ENCODE data around the gene KCNIP3. TPM values are rescaled to one million over a fixed set of nuclear protein-coding genes. Genes with fewer than 3 reads are reported as not detected.

The KCNIP3 gene
- total RNA-seq, 2 donors from 2014 or later = 12.5 to 22.1 TPM

- Histone ChIP-seq H3K4me3 (no peak overlapping the region), H3K9me3 (no peaks in the 10 kb centered on the region), H3K36me3 (no peaks in the 10 kb centered on the region), H3K27ac (no peak overlapping the region), H3K4me1 (ENCODE audit: control insufficient read depth in 1 of 2, low read depth in 2 of 2) (no peaks in the 10 kb centered on the region), H3K27me3 (replicated peaks; ENCODE audit: insufficient read depth) (no peaks in the 10 kb centered on the region)
- DNase-seq (ENCODE audit: low spot score) (no peak), ATAC-seq (ENCODE audit: insufficient number of reproducible peaks, low FRiP score, low read depth) (no peak)
- TF ChIP-seq, protein P1, sequence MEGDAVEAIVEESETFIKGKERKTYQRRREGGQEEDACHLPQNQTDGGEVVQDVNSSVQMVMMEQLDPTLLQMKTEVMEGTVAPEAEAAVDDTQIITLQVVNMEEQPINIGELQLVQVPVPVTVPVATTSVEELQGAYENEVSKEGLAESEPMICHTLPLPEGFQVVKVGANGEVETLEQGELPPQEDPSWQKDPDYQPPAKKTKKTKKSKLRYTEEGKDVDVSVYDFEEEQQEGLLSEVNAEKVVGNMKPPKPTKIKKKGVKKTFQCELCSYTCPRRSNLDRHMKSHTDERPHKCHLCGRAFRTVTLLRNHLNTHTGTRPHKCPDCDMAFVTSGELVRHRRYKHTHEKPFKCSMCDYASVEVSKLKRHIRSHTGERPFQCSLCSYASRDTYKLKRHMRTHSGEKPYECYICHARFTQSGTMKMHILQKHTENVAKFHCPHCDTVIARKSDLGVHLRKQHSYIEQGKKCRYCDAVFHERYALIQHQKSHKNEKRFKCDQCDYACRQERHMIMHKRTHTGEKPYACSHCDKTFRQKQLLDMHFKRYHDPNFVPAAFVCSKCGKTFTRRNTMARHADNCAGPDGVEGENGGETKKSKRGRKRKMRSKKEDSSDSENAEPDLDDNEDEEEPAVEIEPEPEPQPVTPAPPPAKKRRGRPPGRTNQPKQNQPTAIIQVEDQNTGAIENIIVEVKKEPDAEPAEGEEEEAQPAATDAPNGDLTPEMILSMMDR (IDR thresholded peaks at IDR 0.05) = no peak
These were observed 26.4 kb downstream of the KCNIP3 start for GRCh38 chr2:95323347-95324155.

DNA sequence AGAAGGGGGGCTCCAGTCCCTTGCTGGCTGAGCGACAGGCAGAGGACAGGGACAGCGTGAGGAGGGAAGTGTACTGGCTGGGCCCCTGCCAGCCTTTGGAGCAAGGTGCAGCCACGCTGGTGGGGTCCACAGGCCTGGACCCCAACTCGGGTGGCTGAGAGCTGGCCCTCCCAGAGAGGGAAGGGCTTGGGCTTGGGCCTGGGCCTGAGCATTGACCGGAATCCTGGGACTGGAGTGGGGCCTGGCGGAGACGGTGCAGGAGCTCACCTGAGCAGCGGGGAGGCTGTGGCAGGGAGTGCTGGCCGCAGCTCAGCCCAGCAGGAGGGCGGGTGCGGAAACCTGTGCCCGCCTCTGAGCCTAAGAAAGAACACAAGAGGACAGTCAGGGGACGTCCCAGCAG, 27.9 kb downstream of the KCNIP3 start:
- TF ChIP-seq, protein P1 (IDR thresholded peaks at IDR 0.05) = no peak
- Histone ChIP-seq H3K27ac (no peak overlapping the region), H3K9me3 (no peaks in the 10 kb centered on the region), H3K4me1 (ENCODE audit: control insufficient read depth in 1 of 2, low read depth in 2 of 2) (no peaks in the 10 kb centered on the region), H3K36me3 (no peaks in the 10 kb centered on the region), H3K4me3 (no peak overlapping the region), H3K27me3 (replicated peaks; ENCODE audit: insufficient read depth) (no peaks in the 10 kb centered on the region)
- DNase-seq (ENCODE audit: low spot score) = no peak
- ATAC-seq (ENCODE audit: insufficient number of reproducible peaks, low FRiP score, low read depth) = no peak

DNA sequence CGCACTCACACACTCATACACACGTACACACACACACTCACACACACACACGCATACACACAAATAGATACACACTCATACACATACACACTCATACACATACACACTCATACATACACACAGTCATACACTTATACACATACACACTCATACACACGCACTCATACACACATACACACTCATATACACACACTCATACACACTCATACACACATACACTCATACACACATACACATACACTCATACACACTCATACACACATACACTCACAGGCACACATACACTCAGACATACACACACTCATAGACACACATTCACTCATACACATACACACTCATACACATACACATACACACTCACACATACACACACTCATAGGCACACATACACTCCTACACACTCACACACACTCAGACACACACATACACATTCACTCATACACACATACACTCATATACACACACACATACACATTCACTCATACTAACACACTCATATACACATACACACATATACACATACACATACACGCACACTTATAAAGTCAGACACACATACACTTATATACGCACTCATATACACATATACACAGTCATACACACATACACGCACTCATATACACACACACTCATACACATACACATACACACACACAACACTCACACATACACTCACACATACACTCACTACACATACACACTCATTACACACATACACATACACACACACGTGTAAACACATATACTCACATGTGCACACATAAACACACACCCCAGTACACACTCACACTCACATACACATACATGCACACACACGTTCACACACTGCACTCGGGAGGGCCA, 28.7 kb downstream of the KCNIP3 start:
- Histone ChIP-seq H3K27ac (no peak overlapping the region), H3K4me3 (no peak overlapping the region), H3K36me3 (no peaks in the 10 kb centered on the region), H3K9me3 (no peaks in the 10 kb centered on the region), H3K4me1 (ENCODE audit: control insufficient read depth in 1 of 2, low read depth in 2 of 2) (no peaks in the 10 kb centered on the region), H3K27me3 (replicated peaks; ENCODE audit: insufficient read depth) (no peaks in the 10 kb centered on the region)
- ATAC-seq (ENCODE audit: insufficient number of reproducible peaks, low FRiP score, low read depth) (no peak), DNase-seq (ENCODE audit: low spot score) (no peak)
- TF ChIP-seq, protein P1 (IDR thresholded peaks at IDR 0.05) = no peak

DNA sequence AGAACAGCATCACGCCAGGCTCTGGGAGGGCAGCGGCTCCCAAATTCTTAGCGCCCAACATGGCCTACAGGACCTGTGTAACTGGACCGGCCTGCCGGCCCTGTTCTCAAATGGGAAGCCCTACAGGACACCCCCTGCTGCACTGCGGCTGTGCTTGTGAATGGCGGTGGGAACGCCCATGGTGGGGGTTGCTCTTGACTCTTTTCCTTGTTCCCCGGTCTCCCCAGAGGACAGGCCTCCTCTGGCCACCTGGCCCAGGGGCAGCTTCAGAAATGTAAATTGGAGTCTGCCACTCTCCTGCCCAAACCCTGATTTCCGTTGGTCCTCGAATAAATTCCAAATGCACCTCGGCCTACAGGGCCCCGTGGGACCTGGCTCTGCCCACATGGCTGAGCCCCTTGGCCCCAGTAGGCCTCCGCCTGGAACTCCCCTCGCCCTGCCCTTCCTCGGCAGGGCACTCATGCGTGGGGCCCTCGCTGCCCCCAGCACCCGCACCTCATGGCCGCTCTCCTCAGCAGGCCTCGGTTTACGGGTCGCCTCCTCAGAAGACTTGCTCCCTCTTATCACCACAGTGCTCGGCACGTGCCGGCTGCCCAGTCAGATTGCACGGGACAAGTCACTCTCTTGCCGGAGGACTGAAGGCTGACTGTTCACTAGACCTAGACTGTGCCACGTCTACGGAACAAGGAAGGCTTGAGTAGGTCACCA, 29.4 kb downstream of the KCNIP3 start:
- H3K4me1 ChIP-seq (ENCODE audit: control insufficient read depth in 1 of 2, low read depth in 2 of 2) = no peaks in the 10 kb centered on the region
- H3K36me3 ChIP-seq = no peaks in the 10 kb centered on the region
- ATAC-seq (ENCODE audit: insufficient number of reproducible peaks, low FRiP score, low read depth) (no peak), DNase-seq (ENCODE audit: low spot score) (no peak)
- no peak overlapping the region for H3K27ac ChIP-seq
- H3K4me3 ChIP-seq = no peak overlapping the region
- no peaks in the 10 kb centered on the region for H3K27me3 ChIP-seq (replicated peaks; ENCODE audit: insufficient read depth)
- H3K9me3 ChIP-seq = no peaks in the 10 kb centered on the region
- TF ChIP-seq, protein P1 (IDR thresholded peaks at IDR 0.05) = no peak

DNA sequence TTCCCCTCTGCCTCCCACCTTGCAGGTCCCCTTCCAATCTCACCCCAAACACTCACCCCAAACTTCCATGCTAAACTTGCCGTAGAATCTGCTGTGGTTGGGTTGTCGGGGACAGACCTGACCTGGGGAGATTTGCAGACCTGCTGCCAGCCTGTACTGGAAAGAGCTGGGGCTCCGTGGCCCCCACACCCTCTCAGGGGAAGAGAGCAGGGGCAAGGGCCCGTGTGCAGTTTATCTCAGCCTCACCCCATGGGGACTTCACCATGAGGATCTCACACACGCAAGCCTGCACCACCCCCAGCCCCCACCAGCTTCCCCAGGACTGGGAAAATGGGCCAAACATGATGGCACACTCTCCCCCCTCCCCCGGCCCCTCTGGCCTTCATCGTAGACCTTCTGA, 30.7 kb downstream of the KCNIP3 start:
- Histone ChIP-seq H3K27me3 (replicated peaks; ENCODE audit: insufficient read depth) (no peaks in the 10 kb centered on the region), H3K27ac (no peak overlapping the region), H3K4me1 (ENCODE audit: control insufficient read depth in 1 of 2, low read depth in 2 of 2) (no peaks in the 10 kb centered on the region), H3K36me3 (no peaks in the 10 kb centered on the region), H3K9me3 (no peaks in the 10 kb centered on the region), H3K4me3 (no peak overlapping the region)
- TF ChIP-seq, protein P1 (IDR thresholded peaks at IDR 0.05) = no peak
- no peak for DNase-seq (ENCODE audit: low spot score)
- no peak for ATAC-seq (ENCODE audit: insufficient number of reproducible peaks, low FRiP score, low read depth)

Data from thoracic aorta (tissue), 2 donors.